ENCODE results near the gene KDM2A.

KDM2A gene

DNA sequence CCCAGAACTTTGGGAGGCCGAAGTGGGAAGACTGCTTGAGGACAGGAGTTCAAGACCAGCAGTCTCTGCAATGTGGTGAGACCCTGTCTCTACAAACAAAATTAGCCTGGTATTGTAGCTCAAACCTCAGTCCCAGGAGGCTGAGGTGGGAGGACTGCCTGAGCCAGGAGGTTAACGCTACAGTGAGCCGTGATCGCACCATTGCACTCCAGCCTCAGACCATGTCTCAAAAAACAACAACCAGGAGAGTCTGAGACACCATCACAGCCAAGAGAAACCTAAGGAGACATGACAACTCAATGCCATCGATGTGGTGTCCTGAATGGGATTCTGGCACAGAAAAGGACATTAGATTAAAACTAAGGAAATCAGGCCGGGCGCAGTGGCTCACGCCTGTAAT is 28.3 kb upstream of the KDM2A start:
- no peak overlapping the region for H2AFZ ChIP-seq (ENCODE audit: low read length)
- H3F3A ChIP-seq (ENCODE audit: low read depth), result no peaks in the 10 kb centered on the region
- H3K4me3 ChIP-seq (ENCODE audit: low read length, poor library complexity, severe bottlenecking), result no peak overlapping the region
- H3K9me2 ChIP-seq (replicated peaks; ENCODE audit: low read depth, low read length), result no peaks in the 10 kb centered on the region
- no peaks in the 10 kb centered on the region for H3K9me3 ChIP-seq (ENCODE audit: insufficient read depth, low read depth, low read length)
- no peaks in the 10 kb centered on the region for H3K27me3 ChIP-seq (ENCODE audit: insufficient read depth, low read length, poor library complexity, severe bottlenecking)
- no peak overlapping the region for H3K4me2 ChIP-seq (ENCODE audit: low read depth, low read length, poor library complexity, severe bottlenecking)
- no peaks in the 10 kb centered on the region for H3K4me1 ChIP-seq (ENCODE audit: insufficient read depth, low read length, poor library complexity, severe bottlenecking)
- TF ChIP-seq, protein P1, sequence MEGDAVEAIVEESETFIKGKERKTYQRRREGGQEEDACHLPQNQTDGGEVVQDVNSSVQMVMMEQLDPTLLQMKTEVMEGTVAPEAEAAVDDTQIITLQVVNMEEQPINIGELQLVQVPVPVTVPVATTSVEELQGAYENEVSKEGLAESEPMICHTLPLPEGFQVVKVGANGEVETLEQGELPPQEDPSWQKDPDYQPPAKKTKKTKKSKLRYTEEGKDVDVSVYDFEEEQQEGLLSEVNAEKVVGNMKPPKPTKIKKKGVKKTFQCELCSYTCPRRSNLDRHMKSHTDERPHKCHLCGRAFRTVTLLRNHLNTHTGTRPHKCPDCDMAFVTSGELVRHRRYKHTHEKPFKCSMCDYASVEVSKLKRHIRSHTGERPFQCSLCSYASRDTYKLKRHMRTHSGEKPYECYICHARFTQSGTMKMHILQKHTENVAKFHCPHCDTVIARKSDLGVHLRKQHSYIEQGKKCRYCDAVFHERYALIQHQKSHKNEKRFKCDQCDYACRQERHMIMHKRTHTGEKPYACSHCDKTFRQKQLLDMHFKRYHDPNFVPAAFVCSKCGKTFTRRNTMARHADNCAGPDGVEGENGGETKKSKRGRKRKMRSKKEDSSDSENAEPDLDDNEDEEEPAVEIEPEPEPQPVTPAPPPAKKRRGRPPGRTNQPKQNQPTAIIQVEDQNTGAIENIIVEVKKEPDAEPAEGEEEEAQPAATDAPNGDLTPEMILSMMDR (conservative IDR thresholded peaks at IDR 0.05; ENCODE audit: low read length), result no peak
- no peak for TF ChIP-seq EZH2phosphoT487 (IDR thresholded peaks at IDR 0.05; ENCODE audit: borderline replicate concordance)
- H4K20me1 ChIP-seq (ENCODE audit: insufficient read depth, low read length, poor library complexity, severe bottlenecking), result no peaks in the 10 kb centered on the region
- H3K9ac ChIP-seq (ENCODE audit: low read depth, low read length, poor library complexity, severe bottlenecking), result no peak overlapping the region
- H3K79me2 ChIP-seq (ENCODE audit: insufficient read depth, low read length), result no peaks in the 10 kb centered on the region
- H3K36me3 ChIP-seq (ENCODE audit: insufficient read depth, low read length), result no peaks in the 10 kb centered on the region

DNA sequence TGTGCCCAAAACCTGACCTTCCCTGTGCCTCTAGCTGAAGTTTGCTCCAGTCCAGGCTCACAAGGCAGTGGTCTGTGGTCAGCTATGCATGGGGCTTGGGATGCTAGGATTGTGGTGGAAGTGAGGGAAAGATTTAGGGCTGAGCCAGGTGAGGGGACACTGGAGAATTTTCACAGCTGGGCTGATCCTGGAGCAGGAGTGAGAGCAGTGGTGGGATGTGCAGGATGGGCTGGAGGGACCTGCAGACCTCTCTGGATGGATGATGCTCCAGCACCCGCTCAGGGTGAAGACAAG is 23.9 kb upstream of the KDM2A start:
- Histone ChIP-seq H3F3A (ENCODE audit: low read depth) (no peaks in the 10 kb centered on the region), H3K9me2 (replicated peaks; ENCODE audit: low read depth, low read length) (no peaks in the 10 kb centered on the region), H4K20me1 (ENCODE audit: insufficient read depth, low read length, poor library complexity, severe bottlenecking) (no peaks in the 10 kb centered on the region), H3K4me1 (ENCODE audit: insufficient read depth, low read length, poor library complexity, severe bottlenecking) (peaks cover 8% of the 10 kb centered on the region), H3K4me2 (ENCODE audit: low read depth, low read length, poor library complexity, severe bottlenecking) (no peak overlapping the region), H3K79me2 (ENCODE audit: insufficient read depth, low read length) (no peaks in the 10 kb centered on the region), H3K4me3 (ENCODE audit: low read length, poor library complexity, severe bottlenecking) (no peak overlapping the region), H3K36me3 (ENCODE audit: insufficient read depth, low read length) (no peaks in the 10 kb centered on the region), H3K27me3 (ENCODE audit: insufficient read depth, low read length, poor library complexity, severe bottlenecking) (no peaks in the 10 kb centered on the region), H2AFZ (ENCODE audit: low read length) (no peak overlapping the region), H3K9me3 (ENCODE audit: insufficient read depth, low read depth, low read length) (no peaks in the 10 kb centered on the region), H3K9ac (ENCODE audit: low read depth, low read length, poor library complexity, severe bottlenecking) (no peak overlapping the region)
- TF ChIP-seq, protein P1 (conservative IDR thresholded peaks at IDR 0.05; ENCODE audit: low read length), result no peak; the same call in 1 of the 2 replicates
- no peak for TF ChIP-seq EZH2phosphoT487 (IDR thresholded peaks at IDR 0.05; ENCODE audit: borderline replicate concordance)

DNA sequence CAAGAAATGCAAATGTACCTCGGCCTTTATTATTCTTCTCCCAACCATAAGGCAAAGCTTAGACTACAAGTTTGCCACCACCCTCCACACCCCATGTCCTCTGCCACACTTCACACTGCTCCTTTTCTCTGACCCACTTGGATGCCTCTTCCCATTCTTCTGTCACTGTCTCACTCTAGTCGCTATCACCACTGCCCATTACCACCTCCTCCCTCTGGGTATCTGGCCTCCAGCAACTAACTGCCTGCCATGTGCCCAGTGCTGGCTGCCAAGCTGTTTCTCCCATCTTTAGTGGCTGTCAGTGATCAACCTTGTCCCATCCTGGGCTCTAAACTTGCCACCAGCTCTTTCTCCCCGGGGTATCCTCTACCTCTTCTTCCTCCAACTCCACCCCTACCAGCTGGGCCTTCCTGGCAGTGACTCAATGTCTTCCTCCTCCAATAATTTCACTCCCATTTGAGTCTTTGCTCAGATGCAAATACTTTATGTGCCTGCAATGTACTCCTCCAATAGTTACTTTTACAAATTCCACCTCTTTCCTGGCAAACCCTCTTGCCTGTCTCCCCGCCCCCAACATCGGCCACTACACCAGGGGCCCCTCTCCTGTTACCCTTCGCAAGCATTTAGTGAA is 20.1 kb upstream of the KDM2A start:
- no peak overlapping the region for H3K9ac ChIP-seq (ENCODE audit: low read depth, low read length, poor library complexity, severe bottlenecking)
- no peak overlapping the region for H3K4me2 ChIP-seq (ENCODE audit: low read depth, low read length, poor library complexity, severe bottlenecking)

More for the DNA sequence above, 20.1 kb upstream of the KDM2A start:
- H3K9me3 ChIP-seq (ENCODE audit: insufficient read depth, low read depth, low read length), result no peaks in the 10 kb centered on the region
- no peak overlapping the region; the same call in 1 of the 2 replicates for H2AFZ ChIP-seq (ENCODE audit: low read length)
- H3K4me3 ChIP-seq (ENCODE audit: low read length, poor library complexity, severe bottlenecking), result no peak overlapping the region
- H3K36me3 ChIP-seq (ENCODE audit: insufficient read depth, low read length), result no peaks in the 10 kb centered on the region
- no peaks in the 10 kb centered on the region for H3K27me3 ChIP-seq (ENCODE audit: insufficient read depth, low read length, poor library complexity, severe bottlenecking)
- H3F3A ChIP-seq (ENCODE audit: low read depth), result no peaks in the 10 kb centered on the region
- H3K79me2 ChIP-seq (ENCODE audit: insufficient read depth, low read length), result no peaks in the 10 kb centered on the region
- peaks cover 20% of the 10 kb centered on the region for H3K4me1 ChIP-seq (ENCODE audit: insufficient read depth, low read length, poor library complexity, severe bottlenecking)
- no peak for TF ChIP-seq EZH2phosphoT487 (IDR thresholded peaks at IDR 0.05; ENCODE audit: borderline replicate concordance)
- TF ChIP-seq, protein P1 (conservative IDR thresholded peaks at IDR 0.05; ENCODE audit: low read length), result no peak
- no peaks in the 10 kb centered on the region for H3K9me2 ChIP-seq (replicated peaks; ENCODE audit: low read depth, low read length)
- H4K20me1 ChIP-seq (ENCODE audit: insufficient read depth, low read length, poor library complexity, severe bottlenecking), result no peaks in the 10 kb centered on the region
